Measurements from ENCODE around the gene FANCD2OS.

DNA sequence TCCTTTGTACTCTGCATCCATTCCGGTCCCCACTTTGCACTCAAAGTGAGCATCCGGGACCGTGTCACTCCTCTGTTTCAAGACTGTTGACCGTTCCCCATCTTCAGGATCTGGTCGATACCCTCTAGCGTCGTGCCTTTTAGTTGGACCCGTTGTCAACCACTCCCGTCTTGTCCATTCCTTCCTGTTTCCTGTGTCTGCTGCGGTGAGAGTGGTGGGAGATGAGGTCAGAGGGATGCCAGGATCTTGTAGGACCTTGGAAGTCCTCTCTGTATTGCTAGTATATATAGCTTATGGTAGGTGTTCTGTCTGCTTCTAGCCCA is 8.0 kb upstream of the FANCD2OS start:
- TF ChIP-seq CTCF (IDR thresholded peaks at IDR 0.05) (no peak), POLR2A (IDR thresholded peaks at IDR 0.05) (no peak)

Data from right lobe of liver (tissue), 4 donors.